Measurements from ENCODE around the gene ZCCHC24.

ZCCHC24 gene

DNA sequence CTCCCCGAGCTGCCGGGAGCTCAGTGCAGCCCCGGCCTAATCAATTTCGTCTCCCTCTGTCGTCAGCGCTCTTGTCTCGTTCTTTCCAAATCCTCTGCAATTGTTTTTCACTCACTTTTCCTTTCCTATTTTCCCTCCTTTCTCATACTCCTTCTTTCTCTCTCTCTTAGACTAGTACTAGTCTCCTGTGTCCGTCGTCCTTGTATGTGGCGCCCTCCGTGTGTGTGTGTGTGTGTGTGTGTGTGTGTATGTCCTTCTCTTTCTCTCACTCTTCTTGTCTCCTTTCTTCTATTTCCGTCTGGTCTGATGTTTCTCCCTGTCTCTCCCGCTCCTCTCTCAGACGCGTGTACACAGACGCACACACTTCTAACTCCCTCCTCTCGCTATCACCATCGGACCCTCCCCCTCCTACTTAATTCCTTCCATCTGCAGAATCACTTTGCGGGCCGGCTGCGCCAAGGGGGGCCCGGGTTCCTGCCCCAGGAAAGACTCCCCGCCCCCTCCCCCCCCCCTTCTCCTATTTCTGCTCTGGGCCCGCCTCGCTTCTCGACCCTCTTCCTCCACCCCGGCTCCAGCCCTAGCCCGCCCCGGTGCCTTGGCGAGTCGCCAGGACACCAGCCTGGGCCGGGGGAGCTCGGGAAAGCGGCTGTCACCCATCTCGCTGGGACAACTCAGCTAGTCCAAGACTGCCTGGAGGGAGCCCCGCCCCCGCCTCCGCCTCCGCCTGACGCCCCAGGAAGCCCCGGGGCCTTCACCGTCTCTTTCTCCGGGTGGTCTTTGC lies 743 bp upstream of the ZCCHC24 start:
- DNase-seq (ENCODE audit: low read depth): no peak

GRCh38 chr10:79444199-79445119 lies 965 bp downstream of the ZCCHC24 start:
- peak; percentile 22 for DNase-seq (ENCODE audit: low read depth)

DNA sequence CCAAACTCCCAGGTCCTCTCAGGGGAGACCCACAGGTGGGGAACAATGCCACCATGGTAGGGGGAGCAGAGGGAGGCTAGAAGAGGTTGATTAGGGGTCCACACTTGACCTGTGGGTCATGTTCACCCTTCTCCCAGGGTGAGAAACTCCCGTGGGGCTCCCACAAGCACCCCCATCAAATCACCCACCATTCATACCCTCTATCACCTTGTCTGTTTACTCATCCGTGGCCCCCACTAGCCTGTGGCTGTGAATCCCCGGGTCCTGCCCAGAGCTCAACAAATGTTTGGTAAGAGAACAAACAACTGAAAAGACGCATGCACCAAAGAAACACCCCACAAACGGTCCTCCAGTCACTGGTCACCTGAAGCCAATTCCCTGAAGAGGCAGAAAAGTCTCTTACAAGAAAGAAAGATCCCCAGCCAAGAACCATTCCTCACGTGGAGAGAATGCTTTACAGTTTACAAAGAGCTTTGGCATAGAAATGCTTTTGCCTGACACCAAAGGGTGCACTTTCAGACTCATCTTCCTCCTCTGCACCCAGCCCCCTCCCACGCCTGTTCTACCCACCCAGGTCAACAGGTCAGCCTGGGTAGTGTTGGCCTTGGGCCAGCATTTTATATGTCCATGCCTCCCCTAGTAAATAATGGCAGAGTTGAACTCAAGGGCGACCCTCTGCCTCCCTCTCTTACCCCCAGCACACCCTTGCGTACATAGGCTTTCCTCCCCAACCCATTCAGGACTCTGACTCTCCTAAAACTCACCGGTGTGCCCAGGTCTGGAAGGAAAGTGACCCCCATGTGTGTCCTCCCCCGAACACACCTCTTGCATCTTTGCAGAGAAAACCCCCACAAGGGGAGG lies 1.9 kb downstream of the ZCCHC24 start:
- DNase-seq (ENCODE audit: low read depth): no peak

GRCh38 chr10:79442171-79443040 lies 3.0 kb downstream of the ZCCHC24 start:
- no peak for DNase-seq (ENCODE audit: low read depth)

DNA sequence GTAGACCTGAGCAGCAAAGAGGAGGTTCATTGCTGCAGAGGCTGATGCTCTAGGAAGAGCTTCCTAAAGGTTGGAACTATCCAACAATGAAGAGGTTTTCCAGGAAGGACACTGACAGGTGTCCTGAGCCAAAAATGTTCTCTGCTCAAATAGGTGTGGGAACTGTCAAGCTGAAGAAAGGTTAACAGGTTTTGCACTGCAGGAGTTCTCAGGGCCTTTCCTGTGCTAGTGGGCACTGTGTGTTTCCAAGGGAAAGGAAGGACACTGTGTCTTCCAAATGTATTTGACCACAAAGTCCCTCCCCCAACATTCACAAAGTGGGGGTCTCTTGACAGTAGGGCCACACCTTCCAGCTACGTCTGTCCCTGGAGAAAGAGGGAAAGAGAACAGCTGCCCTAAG lies 4.0 kb downstream of the ZCCHC24 start:
- no peak for DNase-seq (ENCODE audit: low read depth)

GRCh38 chr10:79440281-79440680 lies 5.1 kb downstream of the ZCCHC24 start:
- DNase-seq (ENCODE audit: low read depth): no peak

- no peak for DNase-seq (ENCODE audit: low read depth)
Measured at GRCh38 chr10:79438699-79439085, 6.7 kb downstream of the ZCCHC24 start.

DNA sequence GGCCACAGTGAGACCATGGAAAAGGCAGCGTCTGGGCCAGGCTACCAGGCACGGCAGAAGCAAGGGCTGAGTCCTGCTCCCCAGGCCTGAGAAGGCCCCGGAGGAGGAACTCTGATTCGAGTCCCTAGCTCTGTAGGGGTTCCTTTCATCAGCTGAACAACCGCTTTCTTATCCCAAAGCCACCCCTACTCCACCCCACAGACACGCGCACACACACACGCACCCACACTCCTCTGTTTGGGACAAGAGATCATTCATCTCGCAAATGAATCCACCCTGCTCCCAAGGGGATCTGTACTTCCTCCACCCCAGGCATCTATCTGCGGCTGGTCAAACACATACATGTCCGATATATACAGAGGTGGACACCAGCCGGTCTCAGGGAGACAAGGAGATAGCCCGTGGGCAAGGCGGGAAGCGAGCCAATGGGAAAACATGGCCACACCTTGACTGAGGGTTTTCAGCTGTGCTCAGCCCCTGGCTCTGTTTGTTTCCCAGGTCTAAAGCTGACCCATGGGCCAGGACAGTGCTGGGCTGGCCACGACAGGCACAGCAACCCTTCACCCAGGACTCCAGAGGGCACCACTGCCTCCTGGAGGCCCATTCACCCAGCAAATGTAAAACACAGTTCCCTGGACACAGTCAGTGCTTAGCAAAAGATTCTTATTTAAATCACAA lies 7.3 kb downstream of the ZCCHC24 start:
- DNase-seq (ENCODE audit: low read depth): no peak

DNA sequence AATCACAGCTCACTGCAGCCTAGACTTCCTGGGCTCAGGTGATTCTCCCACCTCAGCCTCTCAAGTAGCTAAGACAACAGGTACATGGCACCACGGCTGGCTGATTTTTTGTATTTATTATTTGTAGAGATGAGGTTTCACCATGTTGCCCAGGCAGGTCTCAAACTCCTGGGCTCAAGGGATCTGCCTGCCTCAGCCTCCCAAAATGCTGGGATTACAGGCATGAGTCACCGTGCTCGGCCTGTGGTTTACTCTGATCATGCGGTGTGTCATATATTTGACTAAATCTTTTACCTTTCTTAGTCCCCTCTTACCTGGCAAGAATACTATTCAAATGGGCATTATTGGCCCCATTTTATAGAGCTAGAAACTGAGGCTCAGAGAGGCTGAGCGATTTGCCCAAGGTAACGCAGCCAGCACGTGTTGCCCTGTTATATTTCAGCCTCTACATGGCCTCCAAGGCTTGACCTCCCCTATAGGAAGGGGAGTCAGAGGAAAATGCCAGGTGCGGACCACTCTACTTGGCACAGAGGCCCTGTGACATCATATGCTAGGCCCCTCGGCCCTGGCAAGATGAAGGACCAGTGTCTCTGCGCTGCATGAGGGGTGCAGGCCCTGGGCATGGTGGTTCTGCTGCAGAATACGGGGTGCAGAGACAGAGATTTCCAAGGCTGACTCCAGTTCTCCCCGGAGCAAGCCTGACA lies 8.2 kb downstream of the ZCCHC24 start:
- no peak for DNase-seq (ENCODE audit: low read depth)

- no peak for DNase-seq (ENCODE audit: low read depth)
Measured at GRCh38 chr10:79436850-79437103, 8.6 kb downstream of the ZCCHC24 start.

DNA sequence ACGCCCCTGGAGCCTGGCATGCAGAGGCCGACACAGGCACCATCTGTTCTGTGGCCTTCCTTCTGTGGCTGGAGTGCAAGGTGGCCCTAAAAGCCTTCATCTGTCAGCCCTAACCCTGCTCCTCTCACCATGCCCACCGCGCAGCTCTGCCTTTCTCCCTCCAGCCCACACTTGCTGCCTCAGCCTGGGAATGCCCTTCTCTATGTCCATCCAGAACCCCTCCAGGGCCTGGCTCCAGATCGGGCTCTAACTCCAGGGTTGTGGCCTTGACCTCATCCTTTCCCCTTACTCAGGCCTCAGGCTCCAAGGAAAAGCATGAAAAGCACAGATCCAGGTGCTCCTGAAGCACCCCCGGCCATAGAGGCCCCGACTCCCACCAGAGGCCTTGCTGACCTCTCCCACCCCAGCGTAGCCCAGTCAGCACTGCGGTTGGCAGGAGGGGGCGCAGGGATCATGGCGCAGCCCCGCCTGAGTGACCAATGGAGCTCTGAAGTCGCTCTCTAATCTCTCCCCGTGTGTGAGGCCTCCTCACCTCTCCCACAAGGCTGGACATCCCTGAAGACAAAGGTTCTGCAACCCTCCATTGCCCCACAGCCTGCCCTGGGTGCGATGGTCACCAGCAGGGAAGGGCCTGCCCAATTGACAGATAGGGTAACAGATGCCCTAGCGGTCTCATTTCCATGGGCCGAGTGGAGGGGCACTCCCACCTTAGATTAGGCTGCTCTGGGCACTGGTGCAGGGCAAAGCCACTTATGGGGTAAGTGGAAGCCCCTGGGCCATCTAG lies 9.2 kb downstream of the ZCCHC24 start:
- DNase-seq (ENCODE audit: low read depth): no peak

DNA sequence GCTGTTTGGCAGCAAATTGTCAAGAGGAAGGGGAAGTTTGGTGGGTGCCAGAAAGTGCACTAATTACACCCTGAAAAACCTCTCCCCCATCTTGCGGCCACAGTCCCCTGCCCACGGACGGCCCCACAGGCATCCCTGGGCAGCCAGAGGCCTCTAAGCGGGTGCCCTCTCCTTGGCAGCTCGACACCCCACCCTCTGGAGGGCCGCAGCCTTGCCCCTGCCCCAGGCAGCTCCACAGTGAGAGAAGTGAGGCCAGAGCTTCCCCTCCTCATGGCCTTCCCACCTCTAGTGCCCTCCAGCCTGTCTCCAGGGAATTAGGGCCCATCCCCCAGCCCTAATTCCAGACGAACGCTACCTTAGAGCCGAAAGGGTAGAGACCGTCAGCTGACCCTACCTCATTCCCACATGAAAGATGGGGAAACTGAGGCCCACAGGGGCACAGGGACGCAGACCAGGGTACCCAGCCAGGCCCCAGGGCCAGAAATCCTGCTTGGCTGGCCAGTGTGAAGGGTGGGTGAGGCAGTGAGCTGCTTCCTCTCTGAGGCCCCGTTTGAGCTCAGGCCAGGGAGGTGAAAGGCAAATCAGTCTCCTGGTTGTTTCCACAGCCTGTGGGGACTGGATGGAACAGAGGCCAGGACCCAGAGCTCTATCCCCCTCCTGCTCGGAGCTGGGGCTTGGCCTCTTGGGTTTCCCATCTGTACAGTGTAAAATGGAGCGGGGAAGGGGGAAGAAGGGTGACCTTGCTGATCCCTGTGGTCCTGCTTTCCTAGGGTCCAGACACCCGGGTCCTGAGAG lies 10.0 kb downstream of the ZCCHC24 start:
- DNase-seq (ENCODE audit: low read depth): no peak

DNA sequence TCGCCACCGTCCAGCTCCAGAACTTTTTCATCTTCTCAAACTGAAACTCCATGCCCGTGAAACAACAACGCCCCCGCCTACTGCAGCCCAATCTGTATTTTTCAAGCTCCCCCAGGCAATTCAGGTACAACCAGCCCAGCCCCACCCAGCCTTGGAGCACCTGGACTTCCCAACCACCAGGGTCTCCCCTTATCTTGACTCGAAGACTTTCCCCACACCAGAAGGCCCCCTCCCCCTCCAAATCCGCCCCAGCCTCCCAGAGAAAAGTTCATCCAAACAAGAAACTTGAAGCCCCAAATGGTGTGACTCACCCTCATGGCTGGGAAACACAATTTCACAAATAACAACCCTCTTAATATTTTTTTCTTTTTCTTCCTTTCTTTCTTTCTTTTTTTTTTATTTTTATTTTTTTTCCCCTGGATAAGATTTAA lies 10.6 kb downstream of the ZCCHC24 start:
- DNase-seq (ENCODE audit: low read depth): no peak

GRCh38 chr10:79434223-79434687 lies 11.2 kb downstream of the ZCCHC24 start:
- no peak for DNase-seq (ENCODE audit: low read depth)

DNA sequence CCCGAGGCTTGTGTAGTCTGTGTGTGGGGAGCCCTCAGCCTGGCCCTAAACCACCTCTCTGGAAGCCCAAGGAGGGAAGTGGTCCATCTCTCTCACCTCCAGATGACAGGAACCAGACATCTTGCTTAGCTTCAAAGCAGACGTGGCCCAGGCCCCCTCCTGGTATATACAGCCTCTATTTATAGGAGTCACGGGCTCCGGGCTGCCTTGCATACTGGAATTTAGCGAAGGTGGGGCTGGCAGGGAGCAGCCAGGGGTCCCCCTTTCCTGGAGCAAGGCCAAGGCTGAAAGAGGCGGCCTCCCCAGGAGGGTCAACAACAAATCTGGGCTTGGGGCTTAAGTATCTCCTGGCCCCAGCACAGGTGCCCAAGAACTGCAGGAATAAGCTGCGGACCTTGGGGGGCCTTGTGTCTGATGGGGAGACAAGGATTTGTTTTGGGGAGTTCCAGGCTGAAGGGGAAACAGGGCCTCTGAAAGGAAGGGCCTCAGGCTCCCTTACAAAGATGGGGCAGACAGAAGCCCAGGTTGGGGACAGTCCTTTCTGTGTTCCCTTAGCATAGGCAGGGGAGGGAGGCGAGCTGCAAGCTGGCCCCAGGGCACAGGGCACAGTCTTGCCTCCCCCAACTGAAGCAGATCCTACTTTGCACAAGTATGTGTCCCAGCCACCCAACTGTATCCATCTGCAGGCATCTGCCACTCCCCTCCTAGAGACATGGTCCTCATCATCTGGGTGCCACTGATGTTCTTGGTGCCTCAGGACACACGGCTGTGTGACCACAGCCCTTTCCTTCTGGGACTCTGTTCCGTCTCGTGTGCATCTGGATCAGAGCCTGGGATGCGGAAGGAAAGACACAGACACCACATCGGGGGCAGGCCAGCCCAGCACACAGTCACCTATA lies 11.9 kb downstream of the ZCCHC24 start:
- no peak for DNase-seq (ENCODE audit: low read depth)

GRCh38 chr10:79431891-79432831 lies 13.3 kb downstream of the ZCCHC24 start:
- DNase-seq (ENCODE audit: low read depth): no peak

Measured in activated T-helper 1 cell treated with Interleukin-2 at 50 U/mL for 16 hours (primary cell).